ENCODE measurements around the gene NRG2. TPM values are rescaled to one million over a fixed set of nuclear protein-coding genes. Genes with fewer than 3 reads are reported as not detected.

Gene NRG2
- total RNA-seq, 1 experiment from 2014 or later = not detected

GRCh38 chr5:139985733-139986132 lies 57.4 kb downstream of the NRG2 start:
- no TSS peak for BruUV-seq (replicated peaks)
- intact Hi-C loops (cut with micrococcal nuclease; ENCODE audit: unreplicated experiment) = no loop called here
- Histone ChIP-seq H3K4me3 (ENCODE audit: low read depth, low read length, poor library complexity, severe bottlenecking) (no peak overlapping the region), H3K27me3 (replicated peaks; ENCODE audit: insufficient read depth, low read depth, low read length, poor library complexity) (peaks cover 2% of the 10 kb centered on the region), H3K4me1 (ENCODE audit: insufficient read depth, low read length, poor library complexity, severe bottlenecking) (peaks cover 12% of the 10 kb centered on the region), H3K36me3 (ENCODE audit: insufficient read depth, low read length, poor library complexity, severe bottlenecking) (no peaks in the 10 kb centered on the region), H3K27ac (ENCODE audit: low read depth, low read length, poor library complexity, severe bottlenecking) (no peak overlapping the region), H3K9me3 (ENCODE audit: low read depth, low read length, poor library complexity, severe bottlenecking) (no peaks in the 10 kb centered on the region)
- DNase-seq (ENCODE audit: low spot score) = peak; percentile 52
- no peak for TF ChIP-seq EZH2 (IDR thresholded peaks at IDR 0.05; ENCODE audit: borderline replicate concordance, low read depth, low read length, poor library complexity, severe bottlenecking)
- TF ChIP-seq CTCF (conservative IDR thresholded peaks at IDR 0.05; ENCODE audit: low read depth, low read length) = no peak
- CTCF ChIA-PET = no interaction called here
- POLR2A ChIA-PET (ENCODE audit: low non-redundant PET) = no interaction called here

GRCh38 chr5:139985290-139985689 lies 57.8 kb downstream of the NRG2 start:
- CTCF ChIA-PET = no interaction called here
- intact Hi-C loops (cut with micrococcal nuclease; ENCODE audit: unreplicated experiment) = no loop called here
- Histone ChIP-seq H3K27me3 (replicated peaks; ENCODE audit: insufficient read depth, low read depth, low read length, poor library complexity) (peaks cover 2% of the 10 kb centered on the region), H3K36me3 (ENCODE audit: insufficient read depth, low read length, poor library complexity, severe bottlenecking) (no peaks in the 10 kb centered on the region), H3K27ac (ENCODE audit: low read depth, low read length, poor library complexity, severe bottlenecking) (no peak overlapping the region), H3K4me1 (ENCODE audit: insufficient read depth, low read length, poor library complexity, severe bottlenecking) (peaks cover 12% of the 10 kb centered on the region), H3K4me3 (ENCODE audit: low read depth, low read length, poor library complexity, severe bottlenecking) (no peak overlapping the region), H3K9me3 (ENCODE audit: low read depth, low read length, poor library complexity, severe bottlenecking) (no peaks in the 10 kb centered on the region)
- BruUV-seq (replicated peaks) = no TSS peak
- no peak for TF ChIP-seq CTCF (conservative IDR thresholded peaks at IDR 0.05; ENCODE audit: low read depth, low read length)
- TF ChIP-seq EZH2 (IDR thresholded peaks at IDR 0.05; ENCODE audit: borderline replicate concordance, low read depth, low read length, poor library complexity, severe bottlenecking) = no peak
- POLR2A ChIA-PET (ENCODE audit: low non-redundant PET) = no interaction called here
- DNase-seq (ENCODE audit: low spot score) = no peak

GRCh38 chr5:139984816-139985215 lies 58.3 kb downstream of the NRG2 start:
- DNase-seq (ENCODE audit: low spot score) = no peak
- Histone ChIP-seq H3K36me3 (ENCODE audit: insufficient read depth, low read length, poor library complexity, severe bottlenecking) (no peaks in the 10 kb centered on the region), H3K4me3 (ENCODE audit: low read depth, low read length, poor library complexity, severe bottlenecking) (no peak overlapping the region), H3K4me1 (ENCODE audit: insufficient read depth, low read length, poor library complexity, severe bottlenecking) (peaks cover 12% of the 10 kb centered on the region), H3K27me3 (replicated peaks; ENCODE audit: insufficient read depth, low read depth, low read length, poor library complexity) (peaks cover 2% of the 10 kb centered on the region), H3K9me3 (ENCODE audit: low read depth, low read length, poor library complexity, severe bottlenecking) (no peaks in the 10 kb centered on the region), H3K27ac (ENCODE audit: low read depth, low read length, poor library complexity, severe bottlenecking) (no peak overlapping the region)
- TF ChIP-seq CTCF (conservative IDR thresholded peaks at IDR 0.05; ENCODE audit: low read depth, low read length) (no peak), EZH2 (IDR thresholded peaks at IDR 0.05; ENCODE audit: borderline replicate concordance, low read depth, low read length, poor library complexity, severe bottlenecking) (no peak)
- CTCF ChIA-PET = no interaction called here
- intact Hi-C loops (cut with micrococcal nuclease; ENCODE audit: unreplicated experiment) = no loop called here
- POLR2A ChIA-PET (ENCODE audit: low non-redundant PET) = no interaction called here
- BruUV-seq (replicated peaks) = no TSS peak
